ENCODE data around the gene TRIO.

Gene TRIO

DNA sequence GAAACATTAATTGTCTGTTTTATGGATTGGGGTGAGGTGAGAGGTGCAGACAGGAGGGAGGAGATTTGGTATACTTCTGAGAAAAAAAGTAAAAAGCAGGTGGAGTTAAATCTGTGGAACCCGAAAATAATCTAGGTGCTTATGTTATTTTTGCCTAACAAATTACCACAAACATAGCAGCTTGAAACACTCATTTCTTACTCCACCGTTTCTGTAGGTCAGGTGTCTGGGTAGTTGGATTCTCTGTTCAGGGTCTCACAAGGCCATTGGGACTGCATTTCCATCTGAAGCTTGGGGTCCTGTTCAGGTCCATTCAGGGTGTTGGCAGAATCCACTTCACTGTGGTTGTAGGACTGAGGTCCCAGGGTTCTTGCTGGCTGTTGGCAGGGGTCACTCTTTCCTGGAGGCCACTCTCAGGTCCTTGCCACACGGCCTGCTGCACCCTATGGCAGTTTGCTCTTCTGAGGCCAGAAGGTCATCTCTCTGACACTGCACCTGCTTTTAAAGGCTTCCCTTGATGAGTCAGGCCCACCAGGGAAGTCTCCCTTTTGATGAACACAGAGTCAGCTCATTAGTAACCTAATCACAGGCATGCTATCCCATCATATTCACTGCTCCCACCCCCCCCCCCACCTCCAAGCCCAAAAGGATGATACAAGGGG is 82.2 kb downstream of the TRIO start:
- TF ChIP-seq, protein P1, sequence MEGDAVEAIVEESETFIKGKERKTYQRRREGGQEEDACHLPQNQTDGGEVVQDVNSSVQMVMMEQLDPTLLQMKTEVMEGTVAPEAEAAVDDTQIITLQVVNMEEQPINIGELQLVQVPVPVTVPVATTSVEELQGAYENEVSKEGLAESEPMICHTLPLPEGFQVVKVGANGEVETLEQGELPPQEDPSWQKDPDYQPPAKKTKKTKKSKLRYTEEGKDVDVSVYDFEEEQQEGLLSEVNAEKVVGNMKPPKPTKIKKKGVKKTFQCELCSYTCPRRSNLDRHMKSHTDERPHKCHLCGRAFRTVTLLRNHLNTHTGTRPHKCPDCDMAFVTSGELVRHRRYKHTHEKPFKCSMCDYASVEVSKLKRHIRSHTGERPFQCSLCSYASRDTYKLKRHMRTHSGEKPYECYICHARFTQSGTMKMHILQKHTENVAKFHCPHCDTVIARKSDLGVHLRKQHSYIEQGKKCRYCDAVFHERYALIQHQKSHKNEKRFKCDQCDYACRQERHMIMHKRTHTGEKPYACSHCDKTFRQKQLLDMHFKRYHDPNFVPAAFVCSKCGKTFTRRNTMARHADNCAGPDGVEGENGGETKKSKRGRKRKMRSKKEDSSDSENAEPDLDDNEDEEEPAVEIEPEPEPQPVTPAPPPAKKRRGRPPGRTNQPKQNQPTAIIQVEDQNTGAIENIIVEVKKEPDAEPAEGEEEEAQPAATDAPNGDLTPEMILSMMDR (conservative IDR thresholded peaks at IDR 0.05; ENCODE audit: low read length) = no peak
- no peak for DNase-seq (ENCODE audit: low read depth)
- no peak overlapping the region for H3K4me3 ChIP-seq (ENCODE audit: low read length)

DNA sequence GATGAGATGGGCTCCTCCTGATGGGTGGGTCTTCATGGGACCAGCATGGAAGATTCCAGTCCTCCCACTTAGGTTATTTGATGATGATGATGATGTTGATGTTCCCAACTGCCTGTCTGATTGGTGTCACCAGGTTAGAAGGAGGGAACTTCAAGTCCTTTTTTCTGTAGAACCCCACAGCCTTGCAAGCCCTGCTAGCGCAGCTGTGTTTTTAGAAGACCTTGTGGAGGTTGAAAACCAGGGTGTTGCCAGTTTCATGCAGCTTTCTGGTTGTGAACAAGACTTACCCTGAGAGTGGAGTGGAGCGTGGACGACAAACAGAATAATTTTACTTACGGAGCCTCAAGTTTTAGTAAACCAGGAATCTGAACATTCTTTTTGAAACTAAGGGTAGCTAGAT is 83.0 kb downstream of the TRIO start:
- DNase-seq (ENCODE audit: low read depth) = no peak
- TF ChIP-seq, protein P1 (conservative IDR thresholded peaks at IDR 0.05; ENCODE audit: low read length) = no peak
- H3K4me3 ChIP-seq (ENCODE audit: low read length) = no peak overlapping the region

DNA sequence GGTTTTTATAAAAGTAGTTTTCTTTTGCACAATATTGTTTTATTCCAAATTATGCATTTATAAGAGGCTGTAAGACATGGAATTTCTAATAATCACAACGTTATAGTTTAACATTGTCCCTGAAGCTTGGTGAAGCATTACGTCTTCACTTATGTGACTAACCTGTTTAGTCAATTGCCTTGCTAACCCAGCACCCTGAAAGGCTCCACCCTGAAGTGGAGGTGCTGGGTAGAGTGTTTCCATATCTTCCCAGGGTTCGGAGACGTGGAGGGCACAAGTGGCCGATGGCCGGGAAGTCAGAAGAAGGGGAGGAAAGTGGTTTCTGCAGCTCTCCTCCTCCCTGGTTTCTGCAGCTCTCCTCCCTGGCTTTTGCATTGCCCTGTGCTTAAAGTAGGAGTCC is 83.4 kb downstream of the TRIO start:
- TF ChIP-seq, protein P1 (conservative IDR thresholded peaks at IDR 0.05; ENCODE audit: low read length) = no peak
- H3K4me3 ChIP-seq (ENCODE audit: low read length) = no peak overlapping the region
- DNase-seq (ENCODE audit: low read depth) = no peak

DNA sequence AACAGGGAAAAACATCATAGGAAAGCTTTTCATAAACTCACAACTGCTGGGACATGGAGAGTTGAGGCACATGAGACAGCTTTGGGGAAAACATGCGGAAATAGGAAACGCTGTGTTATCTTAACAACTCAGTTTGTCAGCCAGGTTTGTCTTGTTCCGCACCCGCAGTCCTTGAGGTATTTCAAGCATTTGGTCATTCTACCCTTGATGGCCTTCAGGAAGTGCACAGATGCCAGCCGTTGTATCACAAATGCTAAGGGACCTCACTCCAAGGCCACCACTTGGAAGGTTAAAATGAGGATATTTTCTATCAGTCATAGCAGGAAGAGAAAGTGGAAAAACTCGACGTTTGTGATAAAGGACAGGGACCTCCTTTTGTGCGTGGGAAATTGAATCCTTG is 83.8 kb downstream of the TRIO start:
- TF ChIP-seq, protein P1 (conservative IDR thresholded peaks at IDR 0.05; ENCODE audit: low read length) = no peak
- no peak for DNase-seq (ENCODE audit: low read depth)
- H3K4me3 ChIP-seq (ENCODE audit: low read length) = no peak overlapping the region

DNA sequence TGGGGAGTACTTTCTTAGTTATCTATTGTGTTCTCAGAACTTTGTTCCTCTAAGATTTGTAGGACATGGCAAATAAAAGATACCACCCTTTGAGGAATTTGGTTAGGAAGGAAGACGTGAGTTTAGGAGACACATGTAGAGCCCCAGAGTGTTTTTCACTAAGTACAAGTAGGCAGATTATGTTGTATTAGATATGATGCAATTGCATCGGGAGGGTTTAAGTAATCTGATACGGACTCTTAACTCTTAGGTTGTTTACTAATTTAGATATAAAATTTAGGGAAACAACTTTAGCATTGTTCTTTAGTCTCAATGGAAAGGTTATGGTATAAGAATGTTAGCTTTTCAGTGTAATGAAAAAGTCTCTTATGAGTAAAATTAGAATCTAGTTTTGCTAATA is 84.4 kb downstream of the TRIO start:
- TF ChIP-seq, protein P1 (conservative IDR thresholded peaks at IDR 0.05; ENCODE audit: low read length) = no peak
- no peak overlapping the region for H3K4me3 ChIP-seq (ENCODE audit: low read length)
- DNase-seq (ENCODE audit: low read depth) = no peak

DNA sequence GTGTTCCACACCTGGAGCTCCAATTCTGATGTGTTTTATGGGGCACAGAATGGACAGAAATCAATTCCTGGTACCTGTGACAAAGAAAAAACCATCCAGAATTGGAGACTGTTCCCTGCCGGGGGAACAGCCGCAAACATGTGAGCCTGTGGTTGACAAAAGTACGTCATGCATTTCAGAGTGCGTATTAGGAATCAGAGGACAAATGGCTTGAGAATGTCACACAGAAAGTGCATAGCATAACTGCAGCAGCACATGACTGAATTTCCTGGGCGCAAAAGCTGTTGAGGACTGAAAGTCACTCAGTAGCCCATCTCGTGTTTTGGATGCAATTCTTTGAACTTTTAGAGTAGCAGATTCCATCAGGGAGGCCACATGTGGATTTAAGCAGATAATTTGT is 85.1 kb downstream of the TRIO start:
- peak; percentile 29 for DNase-seq (ENCODE audit: low read depth)
- TF ChIP-seq, protein P1 (conservative IDR thresholded peaks at IDR 0.05; ENCODE audit: low read length) = no peak
- no peak overlapping the region for H3K4me3 ChIP-seq (ENCODE audit: low read length)

DNA sequence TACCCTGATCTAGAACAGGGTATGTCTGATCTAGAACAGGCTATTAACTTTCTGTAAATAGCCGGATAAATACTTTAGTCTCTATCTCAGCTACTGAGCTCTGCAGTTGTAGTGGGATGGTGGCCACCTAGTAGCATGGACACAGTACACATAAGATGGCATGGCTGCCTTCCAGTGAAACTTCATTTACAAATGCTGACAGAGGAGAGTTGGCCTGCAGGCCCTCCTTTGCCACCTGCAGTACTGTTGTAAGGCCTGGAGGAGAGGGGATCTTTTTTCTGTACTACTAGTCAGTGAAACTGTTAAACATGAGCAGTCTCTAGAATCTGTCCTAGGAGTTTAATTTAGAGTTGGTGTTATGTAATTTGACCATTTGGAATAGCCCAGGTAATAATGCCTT is 86.0 kb downstream of the TRIO start:
- DNase-seq (ENCODE audit: low read depth) = no peak
- TF ChIP-seq, protein P1 (conservative IDR thresholded peaks at IDR 0.05; ENCODE audit: low read length) = no peak
- H3K4me3 ChIP-seq (ENCODE audit: low read length) = no peak overlapping the region
